A673 (cell line): Measurements from ENCODE around the gene MOGAT2.

Experiments used
- EZH2 ChIP-seq: fragments of 200-600 bp; sonication (generic); IDR thresholded peaks from 2 replicates; pipeline ENCODE4 v1.6.1; 2017; ENCODE audit warnings: borderline replicate concordance, low read depth, mild to moderate bottlenecking, mixed read lengths, antibody characterized with exemption, low read length; ENCODE audit not compliant: poor library complexity, severe bottlenecking
- TF ChIP-seq, protein P1 (sequence below): fragments of 300-800, 200-600 bp; sonication (generic); conservative IDR thresholded peaks from 2 replicates; pipeline ENCODE4 v1.5.1; 2017; ENCODE audit warnings: low read depth, mild to moderate bottlenecking, antibody characterized with exemption, low read length, moderate library complexity, mixed read lengths

DNA sequence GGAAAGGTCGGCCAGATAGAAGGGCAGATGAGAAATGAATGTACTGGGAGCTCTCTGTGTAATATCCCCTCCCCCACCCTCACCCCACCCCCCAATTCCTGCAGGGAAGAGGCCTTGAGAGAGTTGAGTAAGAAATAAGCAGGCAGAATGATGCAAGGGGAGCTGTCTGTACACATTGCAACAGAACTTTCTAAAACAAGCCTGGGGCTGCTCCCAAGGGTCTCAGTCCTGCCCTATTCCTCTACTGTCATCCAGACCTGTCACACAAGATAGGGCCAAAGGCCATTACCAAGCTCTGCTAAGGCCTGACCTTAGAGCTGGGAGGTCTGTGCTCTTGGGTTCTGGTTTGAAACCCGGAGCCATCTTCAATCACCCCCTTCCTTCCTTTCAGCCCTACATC is 45.2 kb downstream of the MOGAT2 start:
- TF ChIP-seq, protein P1, sequence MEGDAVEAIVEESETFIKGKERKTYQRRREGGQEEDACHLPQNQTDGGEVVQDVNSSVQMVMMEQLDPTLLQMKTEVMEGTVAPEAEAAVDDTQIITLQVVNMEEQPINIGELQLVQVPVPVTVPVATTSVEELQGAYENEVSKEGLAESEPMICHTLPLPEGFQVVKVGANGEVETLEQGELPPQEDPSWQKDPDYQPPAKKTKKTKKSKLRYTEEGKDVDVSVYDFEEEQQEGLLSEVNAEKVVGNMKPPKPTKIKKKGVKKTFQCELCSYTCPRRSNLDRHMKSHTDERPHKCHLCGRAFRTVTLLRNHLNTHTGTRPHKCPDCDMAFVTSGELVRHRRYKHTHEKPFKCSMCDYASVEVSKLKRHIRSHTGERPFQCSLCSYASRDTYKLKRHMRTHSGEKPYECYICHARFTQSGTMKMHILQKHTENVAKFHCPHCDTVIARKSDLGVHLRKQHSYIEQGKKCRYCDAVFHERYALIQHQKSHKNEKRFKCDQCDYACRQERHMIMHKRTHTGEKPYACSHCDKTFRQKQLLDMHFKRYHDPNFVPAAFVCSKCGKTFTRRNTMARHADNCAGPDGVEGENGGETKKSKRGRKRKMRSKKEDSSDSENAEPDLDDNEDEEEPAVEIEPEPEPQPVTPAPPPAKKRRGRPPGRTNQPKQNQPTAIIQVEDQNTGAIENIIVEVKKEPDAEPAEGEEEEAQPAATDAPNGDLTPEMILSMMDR, result no peak
- no peak for TF ChIP-seq EZH2
